Endothelial cell of umbilical vein (primary cell): ENCODE data around the gene SECTM1. TPM values are rescaled to one million over a fixed set of nuclear protein-coding genes. Genes with fewer than 3 reads are reported as not detected.
A peak's percentile ranks its signal among the peaks of the same experiment; 100 is the strongest.

Source experiments
- Bru-seq: library from RNA; stranded (reverse); fragments of 400-500 nt; gene quantifications from one replicate; lab custom pipeline; 2021; lab: Mats Ljungman, UMichigan
- BruChase-seq, 2 experiments: library from RNA; stranded (reverse); fragments of 400-500 nt; gene quantifications; one replicate each; lab custom pipeline; 2021; lab: Mats Ljungman, UMichigan
- BruUV-seq: library from RNA; stranded (reverse); fragments of 400-500 nt; replicated peaks from 2 replicates; lab custom pipeline; 2021; lab: Mats Ljungman, UMichigan
- CTCF ChIA-PET: fragments of 300-600, 350-600 bp; sonication (Branson Sonifier 250); formaldehyde crosslinking; loops from one replicate; lab custom pipeline; 2021; ENCODE audit warnings: antibody characterized with exemption, inconsistent platforms; lab: Charles Lee
- POLR2A ChIA-PET: fragments of 300-600, 350-600 bp; sonication (Branson Sonifier 250); formaldehyde crosslinking; loops from one replicate; lab custom pipeline; 2021; ENCODE audit warnings: antibody characterized with exemption, inconsistent platforms; lab: Charles Lee
- DNase-seq: peaks from one replicate; pipeline ENCODE4 v3.0.0-alpha.2; 2011; ENCODE audit warnings: low read depth, low spot score
- FAIRE-seq: peaks from 2 replicates; lab custom pipeline; 2011; peaks lifted over from hg19 to GRCh38; lab: Jason Lieb, UNC
- H2AFZ ChIP-seq: 2 replicates; pipeline ENCODE4 v1.6.0; 2012; ENCODE audit warnings: low read depth, low read length, control low read depth, inconsistent platforms
- H3K27ac ChIP-seq: 2 replicates; pipeline ENCODE4 v1.5.1; 2011; ENCODE audit warnings: low read depth, mild to moderate bottlenecking, control low read depth, low read length, moderate library complexity; ENCODE audit not compliant: insufficient read depth
- H3K27me3 ChIP-seq, 2 experiments: 2 replicates each; pipeline versions ENCODE4 v1.6.0 to v1.6.1; 2011; ENCODE audit warnings: low read length in 2 of 2, mixed read lengths in 1 of 2; ENCODE audit not compliant: control insufficient read depth in 2 of 2, insufficient read depth in 2 of 2
- H3K36me3 ChIP-seq, 2 experiments: 2 replicates in 1 of 2; 3 replicates in 1 of 2; pipeline ENCODE4 v1.5.1; 2011; ENCODE audit warnings: low read length in 2 of 2, mild to moderate bottlenecking in 1 of 2, moderate library complexity in 1 of 2; ENCODE audit not compliant: control insufficient read depth in 2 of 2, insufficient read depth in 2 of 2; ENCODE audit errors: extremely low read depth in 1 of 2
- H3K4me1 ChIP-seq: 3 replicates; pipeline ENCODE4 v1.5.1; 2011; ENCODE audit warnings: mild to moderate bottlenecking, low read length; ENCODE audit not compliant: control insufficient read depth, insufficient read depth; ENCODE audit errors: extremely low read depth
- H3K4me2 ChIP-seq: 2 replicates; pipeline ENCODE4 v1.6.1; 2011; ENCODE audit warnings: low read length, control low read depth, mixed read lengths; ENCODE audit not compliant: insufficient read depth
- H3K4me3 ChIP-seq, 3 experiments: fragments of 200-600 bp in 1 of 3; sonication (generic), shearing (Covaris generic) in 1 of 3; replicated peaks in 1 of 3; 2 replicates each; pipeline ENCODE4 v1.5.1; 2011 to 2016; ENCODE audit warnings: control low read depth in 3 of 3, low read length in 3 of 3, mild to moderate bottlenecking in 2 of 3, inconsistent platforms in 1 of 3, low read depth in 1 of 3, moderate library complexity in 1 of 3; ENCODE audit not compliant: insufficient read depth in 1 of 3
- H3K79me2 ChIP-seq: 2 replicates; pipeline ENCODE4 v1.6.0; 2012; ENCODE audit warnings: low read length, inconsistent platforms; ENCODE audit not compliant: control insufficient read depth, insufficient read depth
- H3K9ac ChIP-seq: replicated peaks from 2 replicates; pipeline ENCODE3; 2011; ENCODE audit warnings: low read length, control low read depth; ENCODE audit not compliant: insufficient read depth; ENCODE audit errors: extremely low read depth
- H3K9me1 ChIP-seq: replicated peaks from 3 replicates; pipeline ENCODE4 v1.6.0; 2011; ENCODE audit warnings: mild to moderate bottlenecking, low read length; ENCODE audit not compliant: control insufficient read depth, insufficient read depth; ENCODE audit errors: extremely low read depth
- H3K9me3 ChIP-seq: replicated peaks from 2 replicates; pipeline ENCODE4 v1.5.1; 2012; ENCODE audit warnings: low read length, inconsistent platforms; ENCODE audit not compliant: control insufficient read depth, insufficient read depth
- H4K20me1 ChIP-seq: replicated peaks from 2 replicates; pipeline ENCODE3; 2011; ENCODE audit warnings: mild to moderate bottlenecking, low read length; ENCODE audit not compliant: control insufficient read depth, insufficient read depth; ENCODE audit errors: extremely low read depth
- CTCF ChIP-seq, 2 donors: IDR thresholded peaks; 1 replicate in 1 of 2; 2 replicates in 1 of 2; pipeline ENCODE4 v1.5.1; 2011; ENCODE audit warnings: low read length in 2 of 2, mild to moderate bottlenecking in 2 of 2, moderate library complexity in 2 of 2, control low read depth in 1 of 2, inconsistent platforms in 1 of 2, low read depth in 1 of 2; ENCODE audit not compliant: insufficient read depth in 1 of 2; ENCODE audit errors: extremely low read depth in 1 of 2
- EZH2 ChIP-seq: IDR thresholded peaks from 2 replicates; pipeline ENCODE4 v1.6.1; 2012; ENCODE audit warnings: borderline replicate concordance, low read depth, mild to moderate bottlenecking, moderate library complexity, low read length, inconsistent platforms; ENCODE audit not compliant: severe bottlenecking
- FOS ChIP-seq: IDR thresholded peaks from 2 replicates; pipeline ENCODE4 v1.6.1; 2011; ENCODE audit warnings: mild to moderate bottlenecking, low read length, moderate library complexity, borderline replicate concordance; ENCODE audit not compliant: insufficient read depth
- GATA2 ChIP-seq: IDR thresholded peaks from 2 replicates; pipeline ENCODE4 v1.7.0; 2011; ENCODE audit warnings: low read depth, mild to moderate bottlenecking, moderate library complexity, mixed read lengths, low read length; ENCODE audit not compliant: insufficient read length, insufficient read depth
- JUN ChIP-seq: IDR thresholded peaks from 2 replicates; pipeline ENCODE4 v1.6.1; 2011; ENCODE audit warnings: borderline replicate concordance, low read depth; ENCODE audit not compliant: insufficient read length, insufficient read depth
- MAX ChIP-seq: IDR thresholded peaks from 2 replicates; pipeline ENCODE4 v1.6.1; 2011; ENCODE audit not compliant: insufficient read depth, insufficient read length
- MYC ChIP-seq: IDR thresholded peaks from one replicate; pipeline ENCODE4 v1.6.1; 2011; ENCODE audit warnings: mild to moderate bottlenecking, low read depth, low read length
- POLR2A ChIP-seq: IDR thresholded peaks from 2 replicates; pipeline ENCODE4 v1.6.1; 2012; ENCODE audit warnings: low read depth, mild to moderate bottlenecking, control low read depth, low read length
- POLR2AphosphoS5 ChIP-seq: IDR thresholded peaks from 2 replicates; pipeline ENCODE4 v1.6.1; 2012; ENCODE audit warnings: low read depth, mild to moderate bottlenecking, control low read depth, low read length, moderate library complexity; ENCODE audit not compliant: insufficient read depth
- dilution Hi-C: fragments of 300-500 bp; cut with MboI; formaldehyde crosslinking; loops from one replicate; pipeline ENCODE4 v1.15.0; 2019; ENCODE audit warnings: low sequenced_read_pairs; ENCODE audit not compliant: extremely low pct_ligation_motif_present
- intact Hi-C: fragments of 100-400 bp; cut with micrococcal nuclease; formaldehyde crosslinking; loops from one replicate; pipeline ENCODE4 v1.10.0; 2022
- long read RNA-seq: library from polyadenylated mRNA; stranded (forward); transcript quantifications from one replicate; pipeline ENCODE4 v2.0.0, GENCODE V29; 2021
- polyA minus RNA-seq, 3 experiments: library from RNA; depleted of rRNA, polyadenylated mRNA; stranded (reverse); fragments of >200 nt; gene quantifications; 1 replicate in 1 of 3; 2 replicates in 2 of 3; pipeline ENCODE4 v1.2.3, GENCODE V29; 2011
- polyA plus RNA-seq, 4 experiments: library from polyadenylated mRNA; depleted of rRNA in 3 of 4; stranded (reverse) in 3 of 4; unstranded in 1 of 4; fragments of >200 nt; gene quantifications; 2 replicates each; pipeline versions ENCODE4 v1.2.1 to v1.2.3, GENCODE V29; 2011 to 2012; ENCODE audit warnings: missing spikeins in 1 of 4
- total RNA-seq: library from RNA; stranded (reverse); gene quantifications from 2 replicates; pipeline ENCODE4 v1.2.3, GENCODE V29; 2021

SECTM1 gene
- 0.46 and 1.9 TPM in 2 replicates for total RNA-seq
- polyA plus RNA-seq = 1.3 and 2.3 TPM in 2 replicates
- 1.2 and 2.5 TPM in 2 replicates for polyA plus RNA-seq (2011; cell fraction: cytosol; rRNA removed)
- polyA plus RNA-seq (2011; cell fraction: nucleus; rRNA removed) = 1.2 TPM in 1 of 2 replicates, not detected in the other
- polyA plus RNA-seq (2012) = 1.9 and 3.2 TPM in 2 replicates
- polyA minus RNA-seq = 0.19 and 0.40 TPM in 2 replicates
- 7.6 TPM for polyA minus RNA-seq (2011; cell fraction: cytosol; rRNA and poly(A)+ RNA removed)
- polyA minus RNA-seq (2011; cell fraction: nucleus; rRNA and poly(A)+ RNA removed) = 0.34 TPM in 1 of 2 replicates, not detected in the other
- percentile 7 among the genes with signal in this experiment for Bru-seq, nascent RNA
- BruChase-seq, experiment 1, labeled RNA remaining after a 6-hour chase = percentile 12 among the genes with signal in this experiment
- BruChase-seq, experiment 2, labeled RNA remaining after a 2-hour chase = percentile 9 among the genes with signal in this experiment
- long read RNA-seq = 0 reads

GRCh38 chr17:82333279-82334171 lies at the start of gene SECTM1:
Gene SECTM1, minus strand, starts transcription at chr17:82333766. Its CDS starts 6,526 bp downstream, at chr17:82327240.
- H3K36me3 ChIP-seq = no peaks in the 10 kb centered on the region
- no peaks in the 10 kb centered on the region for H3K79me2 ChIP-seq
- peak; percentile 63 for FAIRE-seq
- H3K9ac ChIP-seq = no peak within 1 kb of the TSS
- no peaks in the 10 kb centered on the region for H3K9me1 ChIP-seq
- H4K20me1 ChIP-seq = no peaks in the 10 kb centered on the region
- H3K27ac ChIP-seq = no peak within 1 kb of the TSS
- H3K4me2 ChIP-seq = peak within 1 kb of the TSS; percentile 84
- H2AFZ ChIP-seq = peak within 1 kb of the TSS; percentile 88
- no peaks in the 10 kb centered on the region for H3K9me3 ChIP-seq
- peak within 1 kb of the TSS; percentile 37 to 55 (median 48) for H3K4me3 ChIP-seq
- no TSS peak for BruUV-seq
- intact Hi-C loops (no loop called here), dilution Hi-C loops (no loop called here)
- H3K4me1 ChIP-seq = peaks cover 9% of the 10 kb centered on the region
- TF ChIP-seq JUN (no peak), CTCF (IDR thresholded peaks at IDR 0.05; ENCODE audit: extremely low read depth in 1 of 2, insufficient read depth in 1 of 2, low read depth in 1 of 2, low read length in 2 of 2) (no peak), POLR2AphosphoS5 (no peak), EZH2 (no peak), FOS (no peak), GATA2 (no peak), MAX (no peak), POLR2A (no peak), MYC (no peak)
- H3K27me3 ChIP-seq = peaks cover 0 to 2% of the 10 kb centered on the region in 2 experiments
- POLR2A ChIA-PET = interaction anchor here (0.5 kb wide), 1 partner anchor 359 kb away, joined by 8 read pairs; no protein-coding TSS in a partner anchor
- DNase-seq = no peak
- CTCF ChIA-PET = interaction anchor here (0.8 to 1.7 kb wide), 6 partner anchors 9 to 227 kb away, joined by 3 to 10 read pairs (median 6); no protein-coding TSS in a partner anchor
